HepG2 (cell line): Measurements from ENCODE around the gene KCNQ1OT1. TPM values are rescaled to one million over a fixed set of nuclear protein-coding genes. Genes with fewer than 3 reads are reported as not detected.

Experiments
- CEBPG ChIP-seq: IDR thresholded peaks from 2 replicates; pipeline ENCODE4 v1.6.1; 2016
- FOSL2 ChIP-seq: sonication (generic); formaldehyde crosslinking; IDR thresholded peaks from 2 replicates; pipeline ENCODE4 v1.4.0; 2020; ENCODE audit warnings: missing genetic modification reagents
- JUN ChIP-seq: sonication (generic); formaldehyde crosslinking; IDR thresholded peaks from 2 replicates; pipeline ENCODE4 v1.4.0; 2020; ENCODE audit warnings: mild to moderate bottlenecking, missing genetic modification reagents
- KAT8 ChIP-seq: IDR thresholded peaks from 2 replicates; pipeline ENCODE4 v1.6.1; 2016; ENCODE audit warnings: missing genetic modification reagents, missing compliant biosample characterization
- MZF1 ChIP-seq: sonication (generic); formaldehyde crosslinking; IDR thresholded peaks from 2 replicates; pipeline ENCODE4 v1.8.1; 2023; ENCODE audit warnings: mild to moderate bottlenecking, missing genetic modification reagents, borderline replicate concordance
- NCOR1 ChIP-seq: fragments of 200-600 bp; sonication (generic); IDR thresholded peaks from 2 replicates; pipeline ENCODE4 v1.7.0; 2017; ENCODE audit warnings: antibody characterized with exemption, low read length, borderline replicate concordance
- NPAS2 ChIP-seq: sonication (generic); formaldehyde crosslinking; IDR thresholded peaks from 2 replicates; pipeline ENCODE4 v1.8.0; 2022; ENCODE audit warnings: mild to moderate bottlenecking, missing genetic modification reagents, borderline replicate concordance
- SALL1 ChIP-seq: sonication (generic); formaldehyde crosslinking; IDR thresholded peaks from 2 replicates; pipeline ENCODE4 v1.8.0; 2022; ENCODE audit warnings: mild to moderate bottlenecking, missing genetic modification reagents
- SAP130 ChIP-seq: IDR thresholded peaks from 2 replicates; pipeline ENCODE4 v1.6.1; 2016; ENCODE audit warnings: low read depth
- SIN3B ChIP-seq: fragments of 150-350 bp; IDR thresholded peaks from 2 replicates; pipeline ENCODE4 v1.6.1; 2014; ENCODE audit warnings: low read length
- SNRNP70 ChIP-seq: fragments of 200-400 bp; formaldehyde crosslinking; IDR thresholded peaks from 2 replicates; pipeline ENCODE4 v1.6.1; 2017; ENCODE audit warnings: mild to moderate bottlenecking, low read depth, low read length, moderate library complexity
- SOX6 ChIP-seq, 2 experiments: fragments of 450-650 bp in 1 of 2; sonication (generic) in 1 of 2; formaldehyde crosslinking in 1 of 2; IDR thresholded peaks; 2 replicates each; pipeline versions ENCODE4 v1.4.0 to v1.6.1; 2017 to 2020; ENCODE audit warnings: antibody characterized with exemption in 1 of 2, mild to moderate bottlenecking in 1 of 2, missing genetic modification reagents in 1 of 2
- TAF15 ChIP-seq: fragments of 200-400 bp; formaldehyde crosslinking; IDR thresholded peaks from one replicate; pipeline ENCODE4 v1.6.1; 2018; ENCODE audit warnings: mild to moderate bottlenecking, low read depth, low read length; ENCODE audit not compliant: poor library complexity, severe bottlenecking
- TEAD2 ChIP-seq: sonication (generic); formaldehyde crosslinking; IDR thresholded peaks from 2 replicates; pipeline ENCODE4 v1.9.0; 2021; ENCODE audit warnings: missing genetic modification reagents
- XBP1 ChIP-seq: sonication (generic); formaldehyde crosslinking; IDR thresholded peaks from 2 replicates; pipeline ENCODE4 v1.5.0; 2020; ENCODE audit warnings: missing genetic modification reagents
- ZFAT ChIP-seq: sonication (generic); formaldehyde crosslinking; conservative IDR thresholded peaks from 2 replicates; pipeline ENCODE4 v1.8.1; 2023; ENCODE audit warnings: missing genetic modification reagents, inconsistent platforms
- ZNF180 ChIP-seq: sonication (generic); formaldehyde crosslinking; IDR thresholded peaks from 2 replicates; pipeline ENCODE4 v1.4.0; 2020; ENCODE audit warnings: low read depth, missing genetic modification reagents, borderline replicate concordance
- ZNF670 ChIP-seq: sonication (generic); formaldehyde crosslinking; IDR thresholded peaks from 2 replicates; pipeline ENCODE4 v1.8.0; 2022; ENCODE audit warnings: mild to moderate bottlenecking, missing genetic modification reagents, borderline replicate concordance
- ZNF704 ChIP-seq: sonication (generic); formaldehyde crosslinking; IDR thresholded peaks from 2 replicates; pipeline ENCODE4 v1.8.1; 2023; ENCODE audit warnings: mild to moderate bottlenecking, inconsistent platforms, moderate library complexity, missing genetic modification reagents, borderline replicate concordance
- ZSCAN22 ChIP-seq: sonication (generic); formaldehyde crosslinking; IDR thresholded peaks from 2 replicates; pipeline ENCODE4 v1.4.0; 2020; ENCODE audit warnings: mild to moderate bottlenecking, missing genetic modification reagents
- polyA plus RNA-seq, 8 experiments: library from polyadenylated mRNA; depleted of rRNA in 3 of 8; stranded (reverse) in 7 of 8; unstranded in 1 of 8; fragments of >200 nt; fragmentation: Illumina TruSeq in 4 of 8; extraction: Trizol in 4 of 8; gene quantifications; 2 replicates each; pipeline versions ENCODE4 v1.2.1 to v1.2.3, GENCODE V29; 2011 to 2016; ENCODE audit warnings: low read depth in 4 of 8, missing spikeins in 1 of 8, mixed read lengths in 1 of 8; ENCODE audit not compliant: insufficient read depth in 1 of 8
- total RNA-seq, 5 experiments: library from RNA; depleted of rRNA; stranded (reverse); fragments of >200 nt; fragmentation: Illumina TruSeq; extraction: Trizol; gene quantifications; 2 replicates each; pipeline ENCODE4 v1.2.3, GENCODE V29; 2016; ENCODE audit warnings: low read depth in 1 of 5
- TF ChIP-seq, protein P1 (sequence below): sonication (generic); formaldehyde crosslinking; conservative IDR thresholded peaks from 2 replicates; pipeline ENCODE4 v1.4.0; 2020; ENCODE audit warnings: missing genetic modification reagents
- TF ChIP-seq, protein P2 (sequence below): sonication (generic); formaldehyde crosslinking; IDR thresholded peaks from 2 replicates; pipeline ENCODE4 v1.5.0; 2020; ENCODE audit warnings: mild to moderate bottlenecking, missing genetic modification reagents
- TF ChIP-seq, protein P3 (sequence below): sonication (generic); formaldehyde crosslinking; IDR thresholded peaks from 2 replicates; pipeline ENCODE4 v1.4.0; 2020; ENCODE audit warnings: missing genetic modification reagents
- TF ChIP-seq, protein P4 (sequence below): sonication (generic); formaldehyde crosslinking; IDR thresholded peaks from 2 replicates; pipeline ENCODE4 v1.5.0; 2020; ENCODE audit warnings: missing genetic modification reagents

KCNQ1OT1 gene
- total and polyA plus RNA-seq, 2 of the 13 experiments (the other 11 are each of a cell fraction or from before 2014, with no cell fraction given), result 1.3 to 18.9 TPM

DNA sequence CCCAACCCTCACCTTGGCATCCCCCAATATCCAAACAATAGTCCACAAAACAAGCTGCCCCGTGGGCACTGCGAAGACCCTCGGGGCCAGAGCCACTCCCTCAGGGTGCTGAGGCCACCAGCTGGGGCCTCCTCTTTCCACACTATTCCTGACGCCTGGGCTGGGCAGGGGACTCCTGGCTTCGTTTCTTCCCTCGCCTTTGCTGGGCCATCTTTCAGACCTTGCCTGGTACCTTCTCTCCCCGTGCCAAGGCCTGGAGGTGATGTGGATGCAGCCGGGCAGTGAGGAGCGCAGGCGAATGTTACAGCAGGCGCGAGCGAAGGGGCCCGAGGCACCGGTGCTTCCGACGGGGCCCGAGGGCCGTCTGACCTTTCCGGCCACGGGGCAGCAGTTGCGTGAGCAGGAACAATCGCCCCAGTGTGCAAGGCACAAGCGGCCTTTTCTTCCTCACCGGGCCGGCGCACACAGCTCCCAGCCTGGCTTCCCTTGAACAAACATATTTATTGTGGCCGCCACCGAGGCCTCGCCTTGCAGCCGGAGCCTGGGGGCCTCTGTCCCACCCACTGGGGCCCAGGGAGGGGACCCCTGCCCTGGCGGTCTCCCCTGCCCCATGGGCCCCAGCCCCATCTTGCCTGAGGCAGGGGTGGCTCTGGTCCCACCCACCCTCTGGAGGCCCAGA, 32.6 kb upstream of the KCNQ1OT1 start (continued):
- TF ChIP-seq SOX6 (IDR thresholded peaks at IDR 0.05) (no peak), SOX6 (CRISPR knock-in tag; IDR thresholded peaks at IDR 0.05) (peak; percentile 95), CEBPG (CRISPR knock-in tag) (peak; percentile 83), JUN (no peak), ZNF180 (CRISPR knock-in tag) (no peak), FOSL2 (peak; percentile 61), ZNF670 (CRISPR knock-in tag) (no peak), ZNF704 (CRISPR knock-in tag) (0 out of 2 replicates have a peak, but pooled peaks have one; percentile 41), KAT8 (CRISPR knock-in tag) (peak; percentile 78), NCOR1 (peak; percentile 74), NPAS2 (CRISPR knock-in tag) (no peak), TEAD2 (peak; percentile 78; the same call in 1 of the 2 replicates), SIN3B (no peak), SALL1 (CRISPR knock-in tag) (peak; percentile 90), ZFAT (no peak), SAP130 (CRISPR knock-in tag) (peak; percentile 90), ZSCAN22 (no peak), XBP1 (CRISPR knock-in tag) (no peak), MZF1 (no peak), SNRNP70 (no peak), TAF15 (peak; percentile 87)
- TF ChIP-seq, protein P1, sequence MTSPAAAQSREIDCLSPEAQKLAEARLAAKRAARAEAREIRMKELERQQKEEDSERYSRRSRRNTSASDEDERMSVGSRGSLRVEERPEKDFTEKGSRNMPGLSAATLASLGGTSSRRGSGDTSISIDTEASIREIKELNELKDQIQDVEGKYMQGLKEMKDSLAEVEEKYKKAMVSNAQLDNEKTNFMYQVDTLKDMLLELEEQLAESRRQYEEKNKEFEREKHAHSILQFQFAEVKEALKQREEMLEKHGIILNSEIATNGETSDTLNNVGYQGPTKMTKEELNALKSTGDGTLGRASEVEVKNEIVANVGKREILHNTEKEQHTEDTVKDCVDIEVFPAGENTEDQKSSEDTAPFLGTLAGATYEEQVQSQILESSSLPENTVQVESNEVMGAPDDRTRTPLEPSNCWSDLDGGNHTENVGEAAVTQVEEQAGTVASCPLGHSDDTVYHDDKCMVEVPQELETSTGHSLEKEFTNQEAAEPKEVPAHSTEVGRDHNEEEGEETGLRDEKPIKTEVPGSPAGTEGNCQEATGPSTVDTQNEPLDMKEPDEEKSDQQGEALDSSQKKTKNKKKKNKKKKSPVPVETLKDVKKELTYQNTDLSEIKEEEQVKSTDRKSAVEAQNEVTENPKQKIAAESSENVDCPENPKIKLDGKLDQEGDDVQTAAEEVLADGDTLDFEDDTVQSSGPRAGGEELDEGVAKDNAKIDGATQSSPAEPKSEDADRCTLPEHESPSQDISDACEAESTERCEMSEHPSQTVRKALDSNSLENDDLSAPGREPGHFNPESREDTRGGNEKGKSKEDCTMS (CRISPR knock-in tag), result no peak
- TF ChIP-seq, protein P2, sequence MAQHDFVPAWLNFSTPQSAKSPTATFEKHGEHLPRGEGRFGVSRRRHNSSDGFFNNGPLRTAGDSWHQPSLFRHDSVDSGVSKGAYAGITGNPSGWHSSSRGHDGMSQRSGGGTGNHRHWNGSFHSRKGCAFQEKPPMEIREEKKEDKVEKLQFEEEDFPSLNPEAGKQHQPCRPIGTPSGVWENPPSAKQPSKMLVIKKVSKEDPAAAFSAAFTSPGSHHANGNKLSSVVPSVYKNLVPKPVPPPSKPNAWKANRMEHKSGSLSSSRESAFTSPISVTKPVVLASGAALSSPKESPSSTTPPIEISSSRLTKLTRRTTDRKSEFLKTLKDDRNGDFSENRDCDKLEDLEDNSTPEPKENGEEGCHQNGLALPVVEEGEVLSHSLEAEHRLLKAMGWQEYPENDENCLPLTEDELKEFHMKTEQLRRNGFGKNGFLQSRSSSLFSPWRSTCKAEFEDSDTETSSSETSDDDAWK (CRISPR knock-in tag), result no peak
- TF ChIP-seq, protein P3, sequence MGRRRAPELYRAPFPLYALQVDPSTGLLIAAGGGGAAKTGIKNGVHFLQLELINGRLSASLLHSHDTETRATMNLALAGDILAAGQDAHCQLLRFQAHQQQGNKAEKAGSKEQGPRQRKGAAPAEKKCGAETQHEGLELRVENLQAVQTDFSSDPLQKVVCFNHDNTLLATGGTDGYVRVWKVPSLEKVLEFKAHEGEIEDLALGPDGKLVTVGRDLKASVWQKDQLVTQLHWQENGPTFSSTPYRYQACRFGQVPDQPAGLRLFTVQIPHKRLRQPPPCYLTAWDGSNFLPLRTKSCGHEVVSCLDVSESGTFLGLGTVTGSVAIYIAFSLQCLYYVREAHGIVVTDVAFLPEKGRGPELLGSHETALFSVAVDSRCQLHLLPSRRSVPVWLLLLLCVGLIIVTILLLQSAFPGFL (CRISPR knock-in tag), result no peak
- TF ChIP-seq, protein P4, sequence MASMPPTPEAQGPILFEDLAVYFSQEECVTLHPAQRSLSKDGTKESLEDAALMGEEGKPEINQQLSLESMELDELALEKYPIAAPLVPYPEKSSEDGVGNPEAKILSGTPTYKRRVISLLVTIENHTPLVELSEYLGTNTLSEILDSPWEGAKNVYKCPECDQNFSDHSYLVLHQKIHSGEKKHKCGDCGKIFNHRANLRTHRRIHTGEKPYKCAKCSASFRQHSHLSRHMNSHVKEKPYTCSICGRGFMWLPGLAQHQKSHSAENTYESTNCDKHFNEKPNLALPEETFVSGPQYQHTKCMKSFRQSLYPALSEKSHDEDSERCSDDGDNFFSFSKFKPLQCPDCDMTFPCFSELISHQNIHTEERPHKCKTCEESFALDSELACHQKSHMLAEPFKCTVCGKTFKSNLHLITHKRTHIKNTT (CRISPR knock-in tag), result no peak
